ENCODE measurements around the gene CLEC2L. TPM values are rescaled to one million over a fixed set of nuclear protein-coding genes. Genes with fewer than 3 reads are reported as not detected.

Gene CLEC2L
- not detected for total RNA-seq (2021; ENCODE audit: unreplicated experiment)
- not detected in 2 replicates for polyA plus RNA-seq (2012)
- Bru-seq, nascent RNA = percentile 4 among the genes with signal in this experiment
- percentile 5 among the genes with signal in this experiment for BruChase-seq, experiment 1, labeled RNA remaining after a 6-hour chase
- percentile 4 among the genes with signal in this experiment for BruChase-seq, experiment 2, labeled RNA remaining after a 2-hour chase
- long read RNA-seq = 0 reads

DNA sequence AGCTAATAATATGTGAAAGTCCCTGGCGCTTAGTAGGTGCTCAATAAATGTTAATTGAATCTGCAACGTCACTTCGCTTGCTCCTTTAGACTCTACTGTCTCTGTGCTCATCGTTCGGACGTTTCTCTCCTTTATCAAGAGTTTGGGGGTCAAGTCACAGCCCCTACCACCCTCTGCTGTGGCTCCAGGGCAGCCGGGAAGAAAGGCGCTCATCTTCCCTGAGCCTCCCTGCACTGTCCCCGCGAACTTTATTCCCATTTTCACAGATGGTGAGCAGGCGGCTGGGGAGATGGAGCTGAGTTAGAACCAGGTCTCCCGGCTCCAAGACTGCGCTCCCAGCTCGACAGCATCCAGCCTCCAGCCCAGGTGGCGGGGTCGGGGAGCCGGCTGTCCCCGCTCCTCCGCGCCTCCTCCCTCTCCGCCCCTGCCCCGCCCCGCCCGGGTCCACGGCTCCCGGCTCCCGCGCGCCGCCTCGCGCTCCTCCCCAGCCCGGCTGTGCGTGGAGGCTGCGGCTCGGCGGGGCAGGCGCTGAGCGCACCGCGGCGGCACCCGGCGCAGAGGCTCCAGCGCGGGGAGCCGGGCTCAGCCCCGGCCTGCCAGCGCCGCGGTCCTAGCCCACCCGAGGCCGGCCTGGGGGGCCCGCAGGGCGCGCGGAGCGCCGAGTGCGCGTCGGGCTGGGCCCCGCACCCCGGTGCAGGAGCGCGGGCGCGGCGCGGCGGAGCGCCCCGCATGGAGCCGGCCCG is at the start of gene CLEC2L:
TSS of gene CLEC2L (plus strand) at position 487 of the 743 bp plus-strand sequence. CDS start at position 730, 243 bp downstream.
- POLR2A ChIA-PET = no interaction called here
- Histone ChIP-seq H3K27me3 (ENCODE audit: insufficient read depth, low read length) (no peaks in the 10 kb centered on the region), H3K4me3 (replicated peaks in 1 of 2; ENCODE audit: low read depth in 1 of 2, low read length in 2 of 2) (no peak within 1 kb of the TSS)

More for the DNA sequence above, at the start of gene CLEC2L:
- Histone ChIP-seq H3K9me3 (ENCODE audit: control insufficient read depth in 1 of 2, insufficient read depth in 1 of 2, low read depth in 1 of 2, low read length in 2 of 2) (no peaks in the 10 kb centered on the region), H2AFZ (ENCODE audit: low read depth, low read length, poor library complexity, severe bottlenecking) (no peak within 1 kb of the TSS), H3K9ac (ENCODE audit: low read length) (no peak within 1 kb of the TSS), H3K27ac (ENCODE audit: low read depth, low read length) (no peak within 1 kb of the TSS), H3K9me2 (ENCODE audit: insufficient read depth) (no peaks in the 10 kb centered on the region), H3K4me2 (ENCODE audit: low read length) (no peak within 1 kb of the TSS), H3K4me1 (ENCODE audit: control insufficient read depth in 1 of 2, insufficient read depth in 2 of 2, low read length in 2 of 2) (no peaks in the 10 kb centered on the region), H3K36me3 (ENCODE audit: control insufficient read depth in 1 of 2, insufficient read depth in 2 of 2, low read length in 2 of 2) (no peaks in the 10 kb centered on the region), H3K79me2 (ENCODE audit: insufficient read depth, low read length) (no peaks in the 10 kb centered on the region), H4K20me1 (ENCODE audit: insufficient read depth) (no peaks in the 10 kb centered on the region)
- BruUV-seq (replicated peaks) = no TSS peak
- ChIA-PET CTCF (no interaction called here), RAD21 (ENCODE audit: low non-redundant PET in 1 of 2, low total read pairs in 2 of 2, uncharacterized antibody in 2 of 2, unreplicated experiment in 2 of 2) (no interaction called here)
- intact Hi-C loops (cut with micrococcal nuclease) = no loop called here
- ATAC-seq = no peak
- TF ChIP-seq POLR2A (IDR thresholded peaks at IDR 0.05; ENCODE audit: borderline replicate concordance, extremely low read depth, insufficient read depth, insufficient read length) (no peak), JUND (IDR thresholded peaks at IDR 0.05) (no peak), EZH2 (IDR thresholded peaks at IDR 0.05) (no peak), ZNF274 (IDR thresholded peaks at IDR 0.05; ENCODE audit: low read depth, low read length) (no peak), TCF7L2 (IDR thresholded peaks at IDR 0.05; ENCODE audit: borderline replicate concordance, extremely low read depth, insufficient read depth, insufficient read length) (no peak), FOSL1 (IDR thresholded peaks at IDR 0.05; ENCODE audit: low read depth) (no peak), CEBPB (IDR thresholded peaks at IDR 0.05; ENCODE audit: low read depth) (no peak), RAD21 (IDR thresholded peaks at IDR 0.05; ENCODE audit: low read depth) (no peak), ELF1 (IDR thresholded peaks at IDR 0.05; ENCODE audit: borderline replicate concordance, low read depth) (no peak)
- TF ChIP-seq, protein P1, sequence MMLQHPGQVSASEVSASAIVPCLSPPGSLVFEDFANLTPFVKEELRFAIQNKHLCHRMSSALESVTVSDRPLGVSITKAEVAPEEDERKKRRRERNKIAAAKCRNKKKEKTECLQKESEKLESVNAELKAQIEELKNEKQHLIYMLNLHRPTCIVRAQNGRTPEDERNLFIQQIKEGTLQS (IDR thresholded peaks at IDR 0.05) = no peak
- TF ChIP-seq, protein P2, sequence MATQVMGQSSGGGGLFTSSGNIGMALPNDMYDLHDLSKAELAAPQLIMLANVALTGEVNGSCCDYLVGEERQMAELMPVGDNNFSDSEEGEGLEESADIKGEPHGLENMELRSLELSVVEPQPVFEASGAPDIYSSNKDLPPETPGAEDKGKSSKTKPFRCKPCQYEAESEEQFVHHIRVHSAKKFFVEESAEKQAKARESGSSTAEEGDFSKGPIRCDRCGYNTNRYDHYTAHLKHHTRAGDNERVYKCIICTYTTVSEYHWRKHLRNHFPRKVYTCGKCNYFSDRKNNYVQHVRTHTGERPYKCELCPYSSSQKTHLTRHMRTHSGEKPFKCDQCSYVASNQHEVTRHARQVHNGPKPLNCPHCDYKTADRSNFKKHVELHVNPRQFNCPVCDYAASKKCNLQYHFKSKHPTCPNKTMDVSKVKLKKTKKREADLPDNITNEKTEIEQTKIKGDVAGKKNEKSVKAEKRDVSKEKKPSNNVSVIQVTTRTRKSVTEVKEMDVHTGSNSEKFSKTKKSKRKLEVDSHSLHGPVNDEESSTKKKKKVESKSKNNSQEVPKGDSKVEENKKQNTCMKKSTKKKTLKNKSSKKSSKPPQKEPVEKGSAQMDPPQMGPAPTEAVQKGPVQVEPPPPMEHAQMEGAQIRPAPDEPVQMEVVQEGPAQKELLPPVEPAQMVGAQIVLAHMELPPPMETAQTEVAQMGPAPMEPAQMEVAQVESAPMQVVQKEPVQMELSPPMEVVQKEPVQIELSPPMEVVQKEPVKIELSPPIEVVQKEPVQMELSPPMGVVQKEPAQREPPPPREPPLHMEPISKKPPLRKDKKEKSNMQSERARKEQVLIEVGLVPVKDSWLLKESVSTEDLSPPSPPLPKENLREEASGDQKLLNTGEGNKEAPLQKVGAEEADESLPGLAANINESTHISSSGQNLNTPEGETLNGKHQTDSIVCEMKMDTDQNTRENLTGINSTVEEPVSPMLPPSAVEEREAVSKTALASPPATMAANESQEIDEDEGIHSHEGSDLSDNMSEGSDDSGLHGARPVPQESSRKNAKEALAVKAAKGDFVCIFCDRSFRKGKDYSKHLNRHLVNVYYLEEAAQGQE (IDR thresholded peaks at IDR 0.05; ENCODE audit: low read depth) = no peak
- TF ChIP-seq, protein P3, sequence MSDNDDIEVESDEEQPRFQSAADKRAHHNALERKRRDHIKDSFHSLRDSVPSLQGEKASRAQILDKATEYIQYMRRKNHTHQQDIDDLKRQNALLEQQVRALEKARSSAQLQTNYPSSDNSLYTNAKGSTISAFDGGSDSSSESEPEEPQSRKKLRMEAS (IDR thresholded peaks at IDR 0.05) = no peak
- no peak for DNase-seq (ENCODE audit: low read depth, low spot score)

All from HCT116 (cell line).